Ascending aorta (tissue), 2 donors: ENCODE results near the gene NRAP. TPM values are rescaled to one million over a fixed set of nuclear protein-coding genes. Genes with fewer than 3 reads are reported as not detected.

Experiments used
- DNase-seq, 2 donors: peaks; one replicate each; pipeline ENCODE4 v3.0.0-alpha.2; 2019; ENCODE audit warnings: low spot score in 2 of 2
- H3K27ac ChIP-seq, 2 donors: fragments of 200-600 bp; sonication (generic); one replicate each; pipeline ENCODE4 v1.5.1; 2016 to 2017; ENCODE audit warnings: mild to moderate bottlenecking in 1 of 2
- H3K27me3 ChIP-seq: fragments of 200-600 bp; sonication (generic); one replicate; pipeline ENCODE4 v1.5.1; 2017
- H3K36me3 ChIP-seq, 2 donors: fragments of 200-600 bp; sonication (generic); one replicate each; pipeline ENCODE4 v1.5.1; 2016
- H3K4me1 ChIP-seq, 2 donors: fragments of 200-600 bp; sonication (generic); one replicate each; pipeline ENCODE4 v1.5.1; 2016 to 2017; ENCODE audit warnings: mild to moderate bottlenecking in 1 of 2
- H3K4me3 ChIP-seq, 2 donors: fragments of 200-600 bp; sonication (generic); one replicate each; pipeline ENCODE4 v1.5.1; 2016 to 2017; ENCODE audit warnings: mild to moderate bottlenecking in 1 of 2
- H3K9me3 ChIP-seq, 2 donors: fragments of 200-600 bp; sonication (generic); one replicate each; pipeline ENCODE4 v1.5.1; 2016
- CTCF ChIP-seq, 3 experiments: fragments of 200-600 bp in 2 of 3; fragments of 450-650 bp in 1 of 3; sonication (generic) in 2 of 3; IDR thresholded peaks; one replicate each; pipeline ENCODE4 v1.5.1; 2016 to 2019; ENCODE audit warnings: antibody characterized with exemption in 3 of 3, mild to moderate bottlenecking in 1 of 3, moderate library complexity in 1 of 3
- intact Hi-C: fragments of 100-400 bp; cut with DNase I; formaldehyde crosslinking; loops from one replicate; pipeline ENCODE4 v1.15.1; 2023
- total RNA-seq: library from RNA; depleted of rRNA; stranded (reverse); fragments of >200 nt; gene quantifications from one replicate; pipeline ENCODE4 v1.1.0, GENCODE V29; 2016

The NRAP gene
- total RNA-seq, 1 donor from 2014 or later = not detected

GRCh38 chr10:113552701-113553100 lies 111.1 kb downstream of the NRAP start, which contains the start of gene HABP2:
Gene HABP2, plus strand, starts transcription at chr10:113553053. Its CDS starts 69 bp downstream, at chr10:113553122.
- intact Hi-C loops = no loop called here
- no peak for TF ChIP-seq CTCF (IDR thresholded peaks at IDR 0.05)
- H3K36me3 ChIP-seq = no peaks in the 10 kb centered on the region
- no peak for DNase-seq
- H3K9me3 ChIP-seq = no peaks in the 10 kb centered on the region
- H3K4me3 ChIP-seq = no peak within 1 kb of the TSS
- no peaks in the 10 kb centered on the region for H3K27me3 ChIP-seq
- H3K27ac ChIP-seq = no peak within 1 kb of the TSS
- no peaks in the 10 kb centered on the region for H3K4me1 ChIP-seq

GRCh38 chr10:113552014-113552413 lies 111.8 kb downstream of the NRAP start:
- intact Hi-C loops = no loop called here
- H3K9me3 ChIP-seq = no peaks in the 10 kb centered on the region
- TF ChIP-seq CTCF (IDR thresholded peaks at IDR 0.05) = no peak
- no peaks in the 10 kb centered on the region for H3K27me3 ChIP-seq
- no peaks in the 10 kb centered on the region for H3K36me3 ChIP-seq
- no peak overlapping the region for H3K4me3 ChIP-seq
- no peak for DNase-seq
- no peak overlapping the region for H3K27ac ChIP-seq
- no peaks in the 10 kb centered on the region for H3K4me1 ChIP-seq

GRCh38 chr10:113550365-113550764 lies 113.5 kb downstream of the NRAP start:
- TF ChIP-seq CTCF (IDR thresholded peaks at IDR 0.05) = no peak
- Histone ChIP-seq H3K36me3 (no peaks in the 10 kb centered on the region), H3K27me3 (no peaks in the 10 kb centered on the region), H3K9me3 (no peaks in the 10 kb centered on the region), H3K27ac (no peak overlapping the region), H3K4me1 (no peaks in the 10 kb centered on the region), H3K4me3 (no peak overlapping the region)
- no peak for DNase-seq
- intact Hi-C loops = no loop called here

- TF ChIP-seq CTCF (IDR thresholded peaks at IDR 0.05) = no peak
- no peak for DNase-seq
- no peak overlapping the region for H3K4me3 ChIP-seq
Measured at GRCh38 chr10:113549856-113550255, 114.0 kb downstream of the NRAP start.

GRCh38 chr10:113547426-113547825 lies 116.4 kb downstream of the NRAP start:
- H3K4me3 ChIP-seq = no peak overlapping the region
- DNase-seq = no peak
- H3K36me3 ChIP-seq = no peaks in the 10 kb centered on the region
- no peak overlapping the region for H3K27ac ChIP-seq
- no peaks in the 10 kb centered on the region for H3K9me3 ChIP-seq
- no peaks in the 10 kb centered on the region for H3K4me1 ChIP-seq
- no peak for TF ChIP-seq CTCF (IDR thresholded peaks at IDR 0.05)
- intact Hi-C loops = no loop called here
- H3K27me3 ChIP-seq = no peaks in the 10 kb centered on the region

More at GRCh38 chr10:113549856-113550255, 114.0 kb downstream of the NRAP start:
- no peaks in the 10 kb centered on the region for H3K4me1 ChIP-seq
- intact Hi-C loops = no loop called here
- no peaks in the 10 kb centered on the region for H3K27me3 ChIP-seq
- no peak overlapping the region for H3K27ac ChIP-seq
- H3K9me3 ChIP-seq = no peaks in the 10 kb centered on the region
- no peaks in the 10 kb centered on the region for H3K36me3 ChIP-seq

- Histone ChIP-seq H3K27ac (no peak overlapping the region), H3K27me3 (no peaks in the 10 kb centered on the region), H3K36me3 (no peaks in the 10 kb centered on the region), H3K9me3 (no peaks in the 10 kb centered on the region), H3K4me3 (no peak overlapping the region), H3K4me1 (no peaks in the 10 kb centered on the region)
- DNase-seq = no peak
- intact Hi-C loops = no loop called here
- TF ChIP-seq CTCF (IDR thresholded peaks at IDR 0.05) = no peak
Measured at GRCh38 chr10:113544392-113544791, 119.4 kb downstream of the NRAP start.
